Esophagus (tissue), 2 donors: Measurements from ENCODE around the gene CPVL. TPM values are rescaled to one million over a fixed set of nuclear protein-coding genes. Genes with fewer than 3 reads are reported as not detected.

ENCODE experiments used
- H3K27ac ChIP-seq, 2 donors: one replicate each; pipeline ENCODE4 v1.5.1; 2013; ENCODE audit warnings: low read depth in 2 of 2, mild to moderate bottlenecking in 2 of 2, inconsistent platforms in 1 of 2, low read length in 1 of 2, moderate library complexity in 1 of 2
- H3K27me3 ChIP-seq, 2 donors: one replicate each; pipeline ENCODE4 v1.6.1; 2013; ENCODE audit warnings: low read length in 2 of 2, control low read depth in 1 of 2, mild to moderate bottlenecking in 1 of 2; ENCODE audit not compliant: insufficient read depth in 2 of 2, control insufficient read depth in 1 of 2
- H3K36me3 ChIP-seq, 2 donors: one replicate each; pipeline ENCODE4 v1.6.1; 2013; ENCODE audit warnings: low read length in 1 of 2; ENCODE audit not compliant: control insufficient read depth in 2 of 2, insufficient read depth in 2 of 2
- H3K4me1 ChIP-seq, 2 donors: one replicate each; pipeline ENCODE4 v1.6.1; 2013; ENCODE audit warnings: low read length in 1 of 2; ENCODE audit not compliant: control insufficient read depth in 2 of 2, insufficient read depth in 2 of 2
- H3K4me3 ChIP-seq, 2 donors: one replicate each; pipeline ENCODE4 v1.5.1; 2013; ENCODE audit warnings: low read length in 2 of 2, mild to moderate bottlenecking in 2 of 2, low read depth in 1 of 2, moderate library complexity in 1 of 2
- H3K9me3 ChIP-seq, 2 donors: one replicate each; pipeline ENCODE4 v1.6.1; 2013; ENCODE audit warnings: mild to moderate bottlenecking in 2 of 2, low read depth in 1 of 2, low read length in 1 of 2, moderate library complexity in 1 of 2; ENCODE audit not compliant: control insufficient read depth in 2 of 2, insufficient read depth in 1 of 2
- WGBS, 2 donors: extraction: QIAGEN DNeasy Blood & Tissue Kit; methylation state at CpG; one replicate each; pipeline ENCODE4 v1.1.7; 2013; 5-methylcytosine and 5-hydroxymethylcytosine counted together
- polyA plus RNA-seq, 2 donors: library from polyadenylated mRNA; stranded (reverse); fragments of 200-250 nt; gene quantifications; one replicate each; pipeline ENCODE4 v1.2.3, GENCODE V29; 2013
- donor health status: healthy with polysubstance abuse.
- donor health status: Bipolar disorder and iron deficiency.

The CPVL gene
- polyA plus RNA-seq, 2 donors, result 4.6 to 9.5 TPM

DNA sequence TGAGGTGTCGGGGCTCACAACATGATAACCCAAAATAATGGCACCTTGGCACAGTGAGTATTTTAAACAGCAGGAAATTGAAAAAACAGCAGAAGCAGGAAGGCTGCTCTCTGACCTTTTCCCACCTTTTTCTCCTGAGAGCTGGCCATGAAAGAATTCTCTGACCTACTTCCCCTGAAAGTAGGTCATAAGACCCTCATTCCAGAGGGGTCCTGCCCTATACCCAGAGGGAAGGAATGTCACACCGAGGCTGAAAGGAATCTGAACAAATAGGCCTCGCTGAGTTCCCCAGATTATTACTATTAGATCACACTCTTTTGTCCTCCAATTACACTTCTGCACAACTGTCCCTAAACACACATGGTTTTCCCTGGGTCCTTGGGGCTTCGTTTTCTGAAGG, 18.8 kb downstream of the CPVL start:
- Histone ChIP-seq H3K9me3 (no peaks in the 10 kb centered on the region), H3K27ac (no peak overlapping the region), H3K4me3 (no peak overlapping the region), H3K27me3 (no peaks in the 10 kb centered on the region), H3K36me3 (no peaks in the 10 kb centered on the region), H3K4me1 (no peaks in the 10 kb centered on the region)
- 70 to 75% methylated on average over 4 of the region's 4 CpGs for whole genome bisulfite sequencing, 2 donors

DNA sequence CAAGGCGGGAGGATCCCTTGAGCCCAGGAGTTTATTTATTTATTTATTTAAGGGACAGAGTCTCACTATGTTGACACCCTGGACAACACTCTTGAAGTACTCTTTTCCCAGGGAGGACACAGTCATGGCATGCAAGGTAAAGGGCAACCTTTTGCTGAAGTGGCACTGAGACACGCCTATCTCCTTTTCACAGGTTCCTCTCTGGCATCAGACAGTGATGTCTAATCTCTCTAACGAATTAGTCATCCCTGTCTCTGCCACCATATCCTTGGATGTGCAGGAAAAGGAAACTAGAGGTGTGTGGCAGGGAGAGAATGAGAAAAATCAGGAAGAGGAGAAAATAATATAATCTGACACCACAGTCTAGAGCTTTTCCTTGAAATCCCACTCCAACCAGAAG, 19.5 kb downstream of the CPVL start:
- WGBS, 2 donors, result 70 to 71% methylated on average over 3 of the region's 3 CpGs
- no peak overlapping the region for H3K27ac ChIP-seq

GRCh38 chr7:29123626-29124190, 22.6 kb downstream of the CPVL start:
- H3K9me3 ChIP-seq, result no peaks in the 10 kb centered on the region
- H3K4me1 ChIP-seq, result no peaks in the 10 kb centered on the region
- no peak overlapping the region for H3K4me3 ChIP-seq
- H3K27me3 ChIP-seq, result no peaks in the 10 kb centered on the region
- H3K36me3 ChIP-seq, result no peaks in the 10 kb centered on the region
- WGBS, 2 donors, result 66 to 82% methylated on average over 1 of the region's 1 CpG
- H3K27ac ChIP-seq, result no peak overlapping the region

More for the DNA sequence above, 19.5 kb downstream of the CPVL start:
- Histone ChIP-seq H3K4me1 (no peaks in the 10 kb centered on the region), H3K27me3 (no peaks in the 10 kb centered on the region), H3K4me3 (no peak overlapping the region), H3K36me3 (no peaks in the 10 kb centered on the region), H3K9me3 (no peaks in the 10 kb centered on the region)

GRCh38 chr7:29122759-29123158, 23.6 kb downstream of the CPVL start:
- no peaks in the 10 kb centered on the region for H3K27me3 ChIP-seq
- H3K36me3 ChIP-seq, result no peaks in the 10 kb centered on the region
- 89 to 94% methylated on average over 2 of the region's 2 CpGs for WGBS, 2 donors
- no peaks in the 10 kb centered on the region for H3K9me3 ChIP-seq
- no peaks in the 10 kb centered on the region for H3K4me1 ChIP-seq
- H3K27ac ChIP-seq, result no peak overlapping the region
- H3K4me3 ChIP-seq, result no peak overlapping the region

GRCh38 chr7:29122081-29122480, 24.3 kb downstream of the CPVL start:
- WGBS, 2 donors, result 69 to 71% methylated on average over 5 of the region's 5 CpGs
- H3K27me3 ChIP-seq, result no peaks in the 10 kb centered on the region
- H3K27ac ChIP-seq, result no peak overlapping the region
- H3K36me3 ChIP-seq, result no peaks in the 10 kb centered on the region
- no peaks in the 10 kb centered on the region for H3K4me1 ChIP-seq
- no peaks in the 10 kb centered on the region for H3K9me3 ChIP-seq
- H3K4me3 ChIP-seq, result no peak overlapping the region

DNA sequence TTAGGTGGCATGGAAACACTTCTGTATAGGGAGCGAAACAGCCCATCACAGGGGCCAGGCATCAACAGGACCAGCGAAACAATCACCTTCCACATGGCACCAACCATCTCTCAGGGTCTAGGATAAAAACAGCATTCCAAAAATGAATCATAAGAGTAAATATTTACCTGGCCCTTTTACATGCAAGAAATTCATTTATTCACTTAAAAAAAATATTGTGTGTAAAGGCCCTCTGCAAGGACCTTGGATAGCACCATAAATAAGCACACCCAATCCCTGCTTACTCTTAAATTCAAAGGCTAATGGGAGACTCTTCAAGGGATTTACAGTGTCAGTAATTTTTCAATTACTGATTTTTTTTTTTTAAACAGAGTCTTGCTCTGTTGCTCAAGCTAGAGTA, 25.4 kb downstream of the CPVL start:
- Histone ChIP-seq H3K4me3 (no peak overlapping the region), H3K4me1 (no peaks in the 10 kb centered on the region), H3K27me3 (no peaks in the 10 kb centered on the region), H3K9me3 (no peaks in the 10 kb centered on the region), H3K27ac (no peak overlapping the region), H3K36me3 (no peaks in the 10 kb centered on the region)
- 71 to 92% methylated on average over 2 of the region's 2 CpGs for WGBS, 2 donors

DNA sequence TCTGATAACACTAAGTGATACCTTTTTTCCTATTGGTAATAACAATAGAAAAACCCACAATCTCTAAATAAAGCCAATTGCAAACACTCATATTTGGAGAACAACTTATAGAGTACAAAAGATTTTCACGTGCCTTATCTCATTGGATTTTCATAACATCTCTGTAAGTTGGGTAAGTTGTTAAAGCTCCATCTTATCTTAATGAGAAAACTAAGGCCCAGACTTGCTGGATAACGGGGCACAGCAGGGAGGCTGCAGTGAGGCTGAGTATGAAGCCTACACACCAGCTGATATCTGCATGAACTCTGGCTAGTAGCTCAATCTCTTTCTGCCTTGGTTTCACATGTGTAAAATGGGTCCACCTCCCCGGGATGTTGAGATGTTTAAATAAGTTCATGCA, 26.8 kb downstream of the CPVL start:
- Histone ChIP-seq H3K9me3 (no peaks in the 10 kb centered on the region), H3K4me1 (no peaks in the 10 kb centered on the region), H3K27ac (no peak overlapping the region), H3K27me3 (no peaks in the 10 kb centered on the region), H3K36me3 (no peaks in the 10 kb centered on the region), H3K4me3 (no peak overlapping the region)
- 83 to 86% methylated on average over 3 of the region's 3 CpGs for WGBS, 2 donors

DNA sequence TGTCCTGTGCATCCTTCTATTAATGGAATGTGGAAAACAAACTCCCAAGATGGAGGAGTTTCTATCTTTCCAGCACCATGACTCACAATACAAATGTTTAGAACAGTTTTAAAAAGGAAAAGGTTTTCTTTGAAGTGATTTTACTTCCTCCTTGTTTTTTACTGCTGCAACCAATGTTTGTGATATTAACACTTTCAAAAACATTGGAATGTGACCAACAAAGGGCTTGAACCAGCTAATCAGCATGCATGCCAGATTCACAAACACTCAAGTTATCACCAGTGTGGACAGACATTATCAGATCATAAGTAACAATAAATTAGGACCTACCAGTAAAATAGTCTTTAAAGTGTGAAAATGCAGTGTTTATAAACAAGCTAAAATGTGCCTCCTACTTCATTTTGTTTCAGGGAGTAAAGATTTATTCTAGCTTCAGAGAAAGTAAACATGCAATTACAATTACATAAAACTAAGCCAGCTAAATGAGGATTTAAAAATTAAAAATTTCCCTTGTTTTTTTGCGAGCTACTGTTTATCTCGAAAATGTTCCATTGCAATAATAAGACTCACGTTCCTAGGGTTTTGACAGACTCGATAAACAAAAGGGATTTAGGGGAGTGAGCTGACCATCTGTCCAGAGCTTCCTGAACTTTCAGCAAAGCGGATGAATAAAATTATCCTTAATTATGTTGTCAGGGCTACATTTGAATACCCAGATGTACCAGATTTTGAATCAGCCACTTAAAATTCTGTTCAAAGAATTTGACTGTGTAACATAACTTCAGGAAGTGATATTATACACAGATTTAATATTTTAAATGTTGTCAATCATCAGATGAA, 29.8 kb downstream of the CPVL start:
- Histone ChIP-seq H3K9me3 (no peaks in the 10 kb centered on the region), H3K4me1 (peaks cover 0 to 5% of the 10 kb centered on the region in 2 donors), H3K27me3 (no peaks in the 10 kb centered on the region), H3K36me3 (no peaks in the 10 kb centered on the region), H3K27ac (no peak overlapping the region), H3K4me3 (no peak overlapping the region)
- 54% methylated on average over 5 of the region's 5 CpGs for WGBS, 2 donors

DNA sequence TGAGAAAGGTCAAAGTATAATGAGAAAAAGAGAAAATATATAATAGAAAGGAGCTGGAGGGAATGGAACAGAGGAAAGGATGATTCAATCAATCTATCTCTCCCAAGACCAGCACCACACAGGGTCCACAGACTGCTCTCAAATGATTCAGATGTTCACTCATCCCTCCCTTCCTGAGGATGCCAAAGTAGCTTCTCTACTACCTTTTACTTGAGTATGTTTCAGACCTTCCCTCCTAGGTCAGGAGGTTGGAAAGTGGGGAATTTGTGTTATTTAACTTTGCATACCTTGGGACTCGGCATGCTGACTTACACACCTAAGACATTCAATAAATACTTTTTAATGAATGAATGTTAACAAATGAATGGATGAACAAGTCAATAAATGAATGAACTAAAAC, 30.6 kb downstream of the CPVL start:
- Histone ChIP-seq H3K9me3 (no peaks in the 10 kb centered on the region), H3K4me3 (no peak overlapping the region), H3K36me3 (no peaks in the 10 kb centered on the region), H3K27ac (no peak overlapping the region), H3K4me1 (peaks cover 0 to 5% of the 10 kb centered on the region in 2 donors), H3K27me3 (no peaks in the 10 kb centered on the region)
- 84 to 89% methylated on average over 1 of the region's 1 CpG for WGBS, 2 donors
